Naive thymus-derived CD4-positive, alpha-beta T cell (primary cell): ENCODE results near the gene IRAK2. TPM values are rescaled to one million over a fixed set of nuclear protein-coding genes. Genes with fewer than 3 reads are reported as not detected.
A peak's percentile ranks its signal among the peaks of the same experiment; 100 is the strongest.

Experiments
- ATAC-seq: fragments of 150-1000 bp; cut with Tn5 transposase; 2 replicates; pipeline ENCODE4 v1.10.0; 2021; ENCODE audit warnings: mild to moderate bottlenecking, moderate library complexity
- CTCF ChIA-PET: fragments of 350-600 bp; sonication (Branson Sonifier 250); formaldehyde crosslinking; loops from one replicate; lab custom pipeline; 2021; ENCODE audit warnings: antibody characterized with exemption; lab: Charles Lee
- POLR2A ChIA-PET: fragments of 350-600 bp; sonication (Branson Sonifier 250); formaldehyde crosslinking; loops from one replicate; lab custom pipeline; 2021; ENCODE audit warnings: antibody characterized with exemption, inconsistent platforms; lab: Charles Lee
- DNase-seq, 9 donors: peaks; one replicate each; pipeline versions ENCODE4 v3.0.0 to v3.0.0-alpha.2; 2020 to 2022; ENCODE audit warnings: mixed read lengths in 1 of 9
- H3K27ac ChIP-seq: one replicate; pipeline ENCODE4 v1.7.0; 2013; ENCODE audit warnings: mild to moderate bottlenecking, low read depth, low read length, moderate library complexity
- H3K27me3 ChIP-seq, 2 donors: one replicate each; pipeline ENCODE4 v1.7.0; 2013; ENCODE audit warnings: low read length in 2 of 2, mild to moderate bottlenecking in 2 of 2, moderate library complexity in 2 of 2; ENCODE audit not compliant: control insufficient read depth in 2 of 2, insufficient read depth in 2 of 2
- H3K36me3 ChIP-seq, 3 experiments: 1 replicate in 2 of 3; 2 replicates in 1 of 3; pipeline ENCODE4 v1.7.0; 2013; ENCODE audit warnings: low read length in 3 of 3, mild to moderate bottlenecking in 3 of 3, moderate library complexity in 1 of 3; ENCODE audit not compliant: insufficient read depth in 3 of 3, control insufficient read depth in 2 of 3
- H3K4me1 ChIP-seq, 2 donors: one replicate each; pipeline ENCODE4 v1.7.0; 2013; ENCODE audit warnings: low read length in 2 of 2, mild to moderate bottlenecking in 2 of 2, moderate library complexity in 1 of 2; ENCODE audit not compliant: control insufficient read depth in 2 of 2, insufficient read depth in 2 of 2
- H3K4me3 ChIP-seq: 2 replicates; pipeline ENCODE4 v1.7.0; 2013; ENCODE audit warnings: mild to moderate bottlenecking, low read length
- H3K9me3 ChIP-seq, 3 experiments: 1 replicate in 2 of 3; 2 replicates in 1 of 3; pipeline ENCODE4 v1.7.0; 2013; ENCODE audit warnings: low read length in 3 of 3; ENCODE audit not compliant: control insufficient read depth in 2 of 3
- H3K27ac Mint-ChIP-seq, 9 donors: one replicate each; pipeline ENCODE4 v1.8.0; 2020 to 2022; ENCODE audit warnings: mixed read lengths in 9 of 9, mild to moderate bottlenecking in 8 of 9, moderate library complexity in 5 of 9, inconsistent platforms in 2 of 9
- H3K27me3 Mint-ChIP-seq, 5 donors: one replicate each; pipeline ENCODE4 v1.8.0; 2021 to 2022; ENCODE audit warnings: mixed read lengths in 5 of 5, mild to moderate bottlenecking in 1 of 5
- H3K36me3 Mint-ChIP-seq, 5 donors: one replicate each; pipeline ENCODE4 v1.8.0; 2020 to 2022; ENCODE audit warnings: mixed read lengths in 5 of 5, mild to moderate bottlenecking in 3 of 5, inconsistent platforms in 1 of 5
- H3K4me1 Mint-ChIP-seq, 7 donors: one replicate each; pipeline ENCODE4 v1.8.0; 2020 to 2022; ENCODE audit warnings: mixed read lengths in 7 of 7, mild to moderate bottlenecking in 3 of 7, inconsistent platforms in 1 of 7
- H3K4me3 Mint-ChIP-seq, 10 donors: one replicate each; pipeline ENCODE4 v1.8.0; 2020 to 2022; ENCODE audit warnings: mild to moderate bottlenecking in 10 of 10, mixed read lengths in 10 of 10, moderate library complexity in 6 of 10, inconsistent platforms in 2 of 10
- H3K9me3 Mint-ChIP-seq, 11 donors: one replicate each; pipeline ENCODE4 v1.8.0; 2020 to 2022; ENCODE audit warnings: mixed read lengths in 11 of 11, mild to moderate bottlenecking in 4 of 11, inconsistent platforms in 1 of 11, moderate library complexity in 1 of 11
- intact Hi-C, 2 donors: fragments of 100-400 bp; cut with micrococcal nuclease; formaldehyde crosslinking; loops; one replicate each; pipeline ENCODE4 v1.15.1; 2023
- polyA plus RNA-seq, 2 donors: library from polyadenylated mRNA; unstranded; fragments of 300-500 nt; fragmentation: Illumina TruSeq; gene quantifications; one replicate each; pipeline ENCODE4 v1.2.3, GENCODE V29; 2021
- total RNA-seq, 6 experiments: library from RNA in 5 of 6; stranded (reverse) in 5 of 6; gene quantifications; 1 replicate in 5 of 6; 2 replicates in 1 of 6; pipeline ENCODE4 v1.2.3 and lab custom pipeline; 2021 to 2026

IRAK2 gene
- total and polyA plus RNA-seq, 7 experiments from 2014 or later = 1.5 to 4.8 (median 2.3) TPM

DNA sequence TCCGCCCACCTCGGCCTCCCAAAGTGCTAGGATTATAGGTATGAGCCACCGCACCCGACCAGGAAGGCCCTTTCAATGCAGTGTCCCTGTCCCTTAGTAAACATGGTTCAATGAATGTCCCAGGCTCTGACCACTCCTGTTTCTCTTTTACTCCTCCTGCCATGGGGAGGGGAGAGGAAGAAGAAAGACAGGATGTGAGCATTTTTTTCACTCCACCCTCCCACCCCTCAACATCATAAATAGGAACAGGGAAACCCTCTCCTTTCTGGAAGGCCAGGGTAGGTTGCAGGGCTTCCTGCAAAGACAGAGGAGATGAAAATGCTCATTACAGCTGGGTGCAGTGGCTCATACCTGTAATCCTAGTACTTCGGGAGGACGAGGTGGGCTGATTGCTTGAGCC, 76.1 kb downstream of the IRAK2 start:
- peaks cover 0 to 4% (median 0%) of the 10 kb centered on the region in 3 experiments for H3K36me3 ChIP-seq
- peaks cover 0 to 9% (median 4%) of the 10 kb centered on the region in 3 experiments for H3K9me3 ChIP-seq
- Mint-ChIP-seq H3K27me3 (no peaks in the 10 kb centered on the region), H3K36me3 (peaks cover 0 to 54% (median 14%) of the 10 kb centered on the region in 5 donors), H3K9me3 (peaks cover 0 to 18% (median 5%) of the 10 kb centered on the region in 11 donors), H3K4me3 (peak overlapping the region in 5 of 10 donors; percentile 21 to 40 (median 38)), H3K27ac (peak overlapping the region in 8 of 9 donors; percentile 38 to 84 (median 54)), H3K4me1 (peaks cover 40 to 61% (median 59%) of the 10 kb centered on the region in 7 donors)
- no peak overlapping the region for H3K27ac ChIP-seq
- CTCF ChIA-PET = no interaction called here
- intact Hi-C loops = no loop called here
- no peaks in the 10 kb centered on the region for H3K27me3 ChIP-seq
- DNase-seq (no peak), ATAC-seq (no peak)
- POLR2A ChIA-PET = interaction anchor here (1.0 to 2.7 kb wide), 2 partner anchors 11 to 308 kb away, joined by 3 to 10 read pairs; partner anchors contain the start of gene CRELD1
- peaks cover 32 to 42% of the 10 kb centered on the region in 2 donors for H3K4me1 ChIP-seq
- H3K4me3 ChIP-seq = no peak overlapping the region

DNA sequence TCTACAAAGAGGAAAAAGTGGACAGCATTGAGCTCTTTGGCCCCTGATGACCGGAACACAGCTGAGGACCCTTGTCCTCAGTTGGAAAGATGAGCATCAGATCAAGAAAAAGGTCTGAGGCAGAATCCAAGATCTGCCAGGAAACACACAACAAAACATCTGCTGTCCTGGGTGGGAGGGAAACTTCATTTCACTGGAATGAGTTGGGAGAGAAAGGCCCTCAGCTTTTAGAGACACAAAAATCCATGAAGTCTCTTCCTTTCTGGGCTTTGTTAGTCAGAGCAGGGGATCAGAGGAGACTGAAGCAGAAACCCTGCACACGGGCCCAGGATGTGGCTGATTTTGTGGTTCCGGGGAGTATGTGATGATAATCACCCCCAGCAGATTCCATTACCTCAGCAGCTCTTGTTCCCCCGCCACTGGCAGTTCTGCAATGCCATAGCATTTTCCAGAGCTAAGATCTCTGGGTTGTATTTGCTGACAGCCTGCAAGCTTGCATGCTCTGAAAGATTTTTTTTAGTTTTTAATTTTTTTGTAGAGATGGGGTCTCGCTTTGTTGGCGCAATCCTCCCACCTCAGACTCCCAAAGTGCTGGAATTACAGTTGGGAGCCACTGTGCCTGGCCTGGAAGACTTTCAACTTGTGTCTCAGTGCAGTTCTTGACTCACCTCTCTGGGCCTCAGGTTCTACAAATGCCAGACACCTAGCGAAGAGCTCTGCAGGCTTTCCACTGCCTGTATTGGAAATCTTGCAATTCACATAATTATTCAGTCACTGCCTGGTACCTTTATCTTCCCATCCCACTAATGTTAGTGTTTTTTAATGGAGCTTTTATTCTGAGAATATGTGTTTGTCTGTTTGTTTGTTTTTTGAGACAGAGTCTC, 77.7 kb downstream of the IRAK2 start:
- DNase-seq (peak; percentile 20 to 93 (median 84)), ATAC-seq (peak; percentile 98)
- H3K4me3 ChIP-seq = peak overlapping the region; percentile 13
- H3K36me3 Mint-ChIP-seq = peaks cover 0 to 53% (median 8%) of the 10 kb centered on the region in 5 donors
- POLR2A ChIA-PET = interaction anchor here (0.6 to 2.9 kb wide), 15 partner anchors 9 to 846 kb away, joined by 3 to 17 read pairs (median 4); partner anchors contain the start of genes CRELD1, SEC13 and TTLL3
- no peaks in the 10 kb centered on the region for H3K27me3 Mint-ChIP-seq
- no peaks in the 10 kb centered on the region for H3K27me3 ChIP-seq
- CTCF ChIA-PET = interaction anchor here (0.5 to 1.6 kb wide), 8 partner anchors 9 to 492 kb away, joined by 3 to 8 read pairs (median 4); no protein-coding TSS in a partner anchor
- intact Hi-C loops = loop anchor here (1.0 kb wide), 9 partner anchors 14 to 511 kb away; partner anchors contain the start of genes BRK1 (in 1 of the 2), BRPF1 (in 1 of the 2) and FANCD2 (in 1 of the 2)
- peak overlapping the region; percentile 75 to 82 (median 77) for H3K4me3 Mint-ChIP-seq
- peak overlapping the region; percentile 71 for H3K27ac ChIP-seq
- peak overlapping the region; percentile 86 to 96 (median 93) for H3K27ac Mint-ChIP-seq
- peaks cover 0 to 20% (median 8%) of the 10 kb centered on the region in 11 donors for H3K9me3 Mint-ChIP-seq
- peaks cover 40 to 60% (median 54%) of the 10 kb centered on the region in 7 donors for H3K4me1 Mint-ChIP-seq
- H3K9me3 ChIP-seq = peaks cover 0 to 9% (median 7%) of the 10 kb centered on the region in 3 experiments
- H3K36me3 ChIP-seq = no peaks in the 10 kb centered on the region
- peaks cover 33 to 43% of the 10 kb centered on the region in 2 donors for H3K4me1 ChIP-seq

DNA sequence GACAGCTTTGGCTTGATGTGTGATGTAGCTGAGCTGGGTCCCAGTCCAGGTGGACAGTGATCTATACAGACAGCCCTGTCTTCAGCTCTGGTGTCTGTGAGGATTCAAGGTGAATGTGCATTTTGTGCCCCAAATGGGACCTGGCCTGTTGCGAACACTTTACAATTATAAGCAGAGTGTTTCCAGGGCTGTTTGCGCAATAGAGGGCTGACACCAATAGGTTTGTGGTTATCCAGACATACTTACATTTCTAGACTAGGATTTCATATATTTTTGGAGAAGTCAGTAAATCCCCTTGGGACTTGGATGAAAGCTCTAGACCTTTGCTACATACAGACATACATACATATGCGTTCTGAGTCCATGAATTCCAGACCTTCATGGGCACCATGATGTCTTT, 79.3 kb downstream of the IRAK2 start:
- no peak overlapping the region for H3K4me3 ChIP-seq
- Mint-ChIP-seq H3K36me3 (peaks cover 0 to 50% (median 0%) of the 10 kb centered on the region in 5 donors), H3K27ac (peak overlapping the region in 7 of 9 donors; percentile 0 to 90 (median 53)), H3K4me1 (peaks cover 34 to 54% (median 49%) of the 10 kb centered on the region in 7 donors), H3K9me3 (peaks cover 0 to 19% (median 12%) of the 10 kb centered on the region in 11 donors), H3K4me3 (peak overlapping the region in 5 of 10 donors; percentile 3 to 77 (median 27)), H3K27me3 (no peaks in the 10 kb centered on the region)
- H3K36me3 ChIP-seq = peaks cover 0 to 2% (median 0%) of the 10 kb centered on the region in 3 experiments
- H3K27me3 ChIP-seq = no peaks in the 10 kb centered on the region
- DNase-seq (no peak), ATAC-seq (no peak)
- H3K27ac ChIP-seq = no peak overlapping the region
- intact Hi-C loops = no loop called here
- ChIA-PET CTCF (interaction anchor here (0.6 kb wide), 1 partner anchor 16 kb away, joined by 3 read pairs; no protein-coding TSS in a partner anchor), POLR2A (interaction anchor here (0.6 to 2.9 kb wide), 6 partner anchors 16 to 308 kb away, joined by 3 to 17 read pairs (median 3); partner anchors contain the start of genes EMC3 and VHL)
- H3K9me3 ChIP-seq = peaks cover 0 to 9% (median 7%) of the 10 kb centered on the region in 3 experiments
- peaks cover 26 to 34% of the 10 kb centered on the region in 2 donors for H3K4me1 ChIP-seq

DNA sequence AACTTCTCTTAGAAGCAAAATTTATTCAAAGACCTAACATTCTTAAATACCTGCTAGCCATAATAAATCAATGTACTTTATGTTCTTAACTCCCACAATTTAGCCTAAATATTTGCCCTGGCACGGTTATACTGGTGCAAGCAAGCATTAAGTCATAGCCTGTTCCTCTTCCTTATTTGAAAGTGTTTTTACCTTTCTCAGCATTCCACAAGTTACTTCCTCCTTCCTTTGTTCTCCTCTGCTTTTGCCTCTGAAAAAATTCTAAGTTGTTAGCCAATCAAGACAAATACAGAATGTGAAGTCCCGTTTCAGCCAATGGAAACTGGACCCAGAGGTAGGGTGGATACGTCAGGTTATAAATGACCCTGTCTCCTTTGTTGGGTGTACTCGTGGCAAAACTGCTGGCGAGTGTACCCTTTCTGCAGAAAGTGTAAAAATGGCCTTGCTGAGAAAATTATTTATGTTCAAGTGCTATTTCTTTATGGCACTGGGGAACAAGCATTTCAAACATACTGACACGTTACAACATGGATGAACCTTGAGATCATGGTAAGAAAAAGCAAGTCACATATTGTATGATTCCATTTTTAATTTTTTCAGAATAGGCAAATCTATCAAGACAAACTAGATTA, 80.5 kb downstream of the IRAK2 start:
- peaks cover 32 to 40% of the 10 kb centered on the region in 2 donors for H3K4me1 ChIP-seq
- no peak overlapping the region for H3K4me3 ChIP-seq
- DNase-seq (no peak), ATAC-seq (no peak)
- ChIA-PET CTCF (no interaction called here), POLR2A (interaction anchor here (0.6 to 1.1 kb wide), 4 partner anchors 13 to 596 kb away, joined by 3 to 5 read pairs (median 3); partner anchors contain the start of genes CRELD1 and MTMR14)
- Mint-ChIP-seq H3K4me1 (peaks cover 35 to 57% (median 50%) of the 10 kb centered on the region in 7 donors), H3K27ac (peak overlapping the region in 2 of 9 donors; percentile 9 to 13), H3K4me3 (no peak overlapping the region), H3K27me3 (no peaks in the 10 kb centered on the region), H3K36me3 (peaks cover 0 to 55% (median 0%) of the 10 kb centered on the region in 5 donors), H3K9me3 (peaks cover 0 to 19% (median 12%) of the 10 kb centered on the region in 11 donors)
- peaks cover 0 to 9% (median 7%) of the 10 kb centered on the region in 3 experiments for H3K9me3 ChIP-seq
- peaks cover 0 to 7% (median 0%) of the 10 kb centered on the region in 3 experiments for H3K36me3 ChIP-seq
- no peaks in the 10 kb centered on the region for H3K27me3 ChIP-seq
- intact Hi-C loops = no loop called here
- no peak overlapping the region for H3K27ac ChIP-seq

DNA sequence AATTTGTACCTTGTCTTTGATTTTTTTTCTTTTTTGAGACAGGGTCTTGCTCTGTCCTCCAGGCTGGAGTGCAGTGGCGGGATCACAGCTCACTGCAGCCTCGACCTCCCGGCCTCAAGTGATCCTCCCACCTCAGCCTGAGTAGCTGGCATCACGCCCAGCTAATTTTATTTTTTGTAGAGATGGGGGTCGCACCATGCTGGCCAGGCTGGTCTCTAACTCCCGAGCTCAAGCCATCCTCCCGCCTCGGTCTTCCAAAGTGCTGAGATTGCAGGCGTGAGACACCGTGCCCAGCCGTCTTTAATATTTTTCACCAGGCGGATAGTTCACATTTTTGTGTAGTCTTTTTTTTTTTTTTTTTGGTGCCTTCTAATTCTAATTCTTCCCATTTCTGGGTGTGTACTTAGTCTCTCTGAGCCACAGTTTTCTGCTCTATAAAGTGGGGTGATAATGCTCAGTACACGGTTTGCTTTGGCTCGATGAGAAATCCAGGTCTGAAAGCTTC, 83.0 kb downstream of the IRAK2 start:
- peak overlapping the region; percentile 90 to 96 (median 92) for H3K27ac Mint-ChIP-seq
- Histone ChIP-seq H3K9me3 (peaks cover 0 to 9% (median 7%) of the 10 kb centered on the region in 3 experiments), H3K27me3 (no peaks in the 10 kb centered on the region), H3K27ac (peak overlapping the region; percentile 80), H3K4me1 (peaks cover 33 to 37% of the 10 kb centered on the region in 2 donors), H3K4me3 (peak overlapping the region; percentile 99), H3K36me3 (peaks cover 0 to 17% (median 0%) of the 10 kb centered on the region in 3 experiments)
- intact Hi-C loops = loop anchor here (1.0 to 2.0 kb wide), 19 partner anchors 16 to 851 kb away; partner anchors contain the start of genes BRK1 (in 2 of the 2), SEC13 (in 2 of the 2), SETD5 (in 2 of the 2) and TADA3 (in 2 of the 2)
- POLR2A ChIA-PET = interaction anchor here (0.7 to 6.0 kb wide), 19 partner anchors 9 to 498 kb away, joined by 3 to 71 read pairs (median 4); partner anchors contain the start of genes ARPC4, BRK1, CRELD1 and FANCD2
- peak overlapping the region; percentile 84 to 100 (median 91) for H3K4me3 Mint-ChIP-seq
- H3K9me3 Mint-ChIP-seq = peaks cover 0 to 19% (median 12%) of the 10 kb centered on the region in 11 donors
- no peak for ATAC-seq
- DNase-seq = no peak
- peaks cover 7 to 66% (median 12%) of the 10 kb centered on the region in 5 donors for H3K36me3 Mint-ChIP-seq
- CTCF ChIA-PET = interaction anchor here (0.7 to 1.1 kb wide), 4 partner anchors 16 to 433 kb away, joined by 3 to 4 read pairs (median 3); no protein-coding TSS in a partner anchor
- peaks cover 44 to 63% (median 54%) of the 10 kb centered on the region in 7 donors for H3K4me1 Mint-ChIP-seq
- no peaks in the 10 kb centered on the region for H3K27me3 Mint-ChIP-seq
